Fibroblast of lung (primary cell): ENCODE data around the gene POTEJ. TPM values are rescaled to one million over a fixed set of nuclear protein-coding genes. Genes with fewer than 3 reads are reported as not detected.
"Not testable (repeated sequence)": the region's sequence is repeated elsewhere in the genome, so short reads cannot be mapped to it uniquely, and the experiment has no call there.

Source experiments
- DNase-seq, 2 donors: peaks; one replicate each; pipeline versions ENCODE4 v3.0.0 to v3.0.0-alpha.2; 2010; ENCODE audit warnings: low read depth in 2 of 2
- H2AFZ ChIP-seq: 2 replicates; pipeline ENCODE4 v1.5.1; 2012; ENCODE audit warnings: low read length, control low read depth, inconsistent platforms
- H3K27ac ChIP-seq: 2 replicates; pipeline ENCODE4 v1.5.1; 2011; ENCODE audit warnings: low read length, control low read depth; ENCODE audit not compliant: insufficient read depth
- H3K27me3 ChIP-seq: 2 replicates; pipeline ENCODE4 v1.5.1; 2011; ENCODE audit warnings: mild to moderate bottlenecking, low read length; ENCODE audit not compliant: control insufficient read depth, insufficient read depth
- H3K36me3 ChIP-seq: 2 replicates; pipeline ENCODE4 v1.5.1; 2011; ENCODE audit warnings: low read length; ENCODE audit not compliant: control insufficient read depth, insufficient read depth
- H3K4me1 ChIP-seq: 2 replicates; pipeline ENCODE4 v1.5.1; 2011; ENCODE audit warnings: low read length; ENCODE audit not compliant: control insufficient read depth, insufficient read depth; ENCODE audit errors: extremely low read depth
- H3K4me2 ChIP-seq: 2 replicates; pipeline ENCODE4 v1.5.1; 2011; ENCODE audit warnings: low read length, control low read depth; ENCODE audit not compliant: insufficient read depth; ENCODE audit errors: extremely low read depth
- H3K4me3 ChIP-seq, 4 experiments: fragments of 200-600 bp in 1 of 4; sonication (generic) in 1 of 4; replicated peaks in 1 of 4; 2 replicates each; pipeline ENCODE4 v1.5.1; 2011 to 2016; ENCODE audit warnings: low read length in 4 of 4, low read depth in 3 of 4, mild to moderate bottlenecking in 3 of 4, control low read depth in 2 of 4, inconsistent platforms in 1 of 4, mixed read lengths in 1 of 4; ENCODE audit not compliant: insufficient read depth in 1 of 4; ENCODE audit errors: control extremely low read depth in 1 of 4
- H3K79me2 ChIP-seq: 2 replicates; pipeline ENCODE4 v1.5.1; 2012; ENCODE audit warnings: mild to moderate bottlenecking, low read length, inconsistent platforms; ENCODE audit not compliant: control insufficient read depth, insufficient read depth
- H3K9ac ChIP-seq: 2 replicates; pipeline ENCODE4 v1.5.1; 2011; ENCODE audit warnings: mild to moderate bottlenecking, low read length, control low read depth; ENCODE audit not compliant: insufficient read depth
- H3K9me3 ChIP-seq: 2 replicates; pipeline ENCODE4 v1.5.1; 2012; ENCODE audit warnings: low read depth, low read length; ENCODE audit not compliant: control insufficient read depth, insufficient read depth
- H4K20me1 ChIP-seq: 2 replicates; pipeline ENCODE4 v1.5.1; 2011; ENCODE audit warnings: low read length; ENCODE audit not compliant: control insufficient read depth, insufficient read depth; ENCODE audit errors: extremely low read depth
- polyA plus RNA-seq, 2 donors: library from polyadenylated mRNA; depleted of rRNA in 1 of 2; stranded (reverse) in 1 of 2; unstranded in 1 of 2; fragments of >200 nt; gene quantifications; 2 replicates each; pipeline ENCODE4 v1.2.1, GENCODE V29; 2011 to 2012; ENCODE audit warnings: missing spikeins in 1 of 2
- total RNA-seq: library from RNA; depleted of rRNA; stranded (reverse); fragments of >200 nt; gene quantifications from 2 replicates; pipeline ENCODE4 v1.2.1, GENCODE V29; 2014

POTEJ gene
- total and polyA plus RNA-seq, 2 donors (not counting 1 experiment from before 2014, with no cell fraction given) = not detected

DNA sequence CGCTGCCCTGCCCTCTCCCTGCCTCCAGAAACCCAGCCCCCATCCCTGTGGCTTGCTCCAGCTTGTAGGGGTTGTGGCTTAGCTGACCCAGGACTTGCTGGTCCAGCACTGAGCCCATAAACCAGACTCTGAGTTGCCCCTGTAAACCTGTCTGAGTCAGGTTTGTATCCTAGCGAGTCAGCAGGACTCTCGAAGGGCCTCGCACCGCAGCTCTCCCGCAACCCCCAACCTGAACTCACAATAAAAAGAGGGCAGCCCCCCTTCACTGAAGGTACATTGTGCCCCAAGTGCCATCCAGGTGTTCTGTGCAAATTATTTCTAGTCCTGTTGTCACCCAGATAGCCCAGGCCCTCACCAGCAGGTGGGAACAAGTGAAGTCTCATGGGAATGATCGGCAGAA, 29.7 kb upstream of the POTEJ start:
- H3K27me3 ChIP-seq, H3K9me3 ChIP-seq, DNase-seq, H2AFZ ChIP-seq, H3K9ac ChIP-seq, H3K4me1 ChIP-seq, H3K27ac ChIP-seq, H3K79me2 ChIP-seq, H3K4me3 ChIP-seq, H3K4me2 ChIP-seq, H3K36me3 ChIP-seq, H4K20me1 ChIP-seq: not testable (repeated sequence)

DNA sequence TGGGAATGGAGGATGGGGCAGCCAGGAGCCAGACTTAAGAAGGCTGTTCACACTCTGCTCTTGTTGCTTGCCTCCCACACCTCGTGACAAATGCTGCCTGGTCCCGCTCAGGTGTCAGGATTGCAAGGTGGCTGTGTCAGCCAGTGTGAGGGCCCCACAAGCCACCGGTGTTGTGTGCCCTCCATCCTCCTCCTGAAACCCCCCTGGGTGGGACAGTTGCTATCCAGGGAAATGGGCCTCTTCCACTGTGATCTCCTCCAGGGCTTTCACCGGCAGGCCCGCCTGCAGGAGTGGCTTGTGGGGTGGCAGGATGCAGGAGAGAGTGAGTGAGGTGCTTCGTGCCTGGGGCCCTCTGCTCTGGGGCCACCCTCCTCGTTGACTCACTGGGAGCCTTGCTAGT, 28.3 kb upstream of the POTEJ start:
- not testable (repeated sequence) for H3K9ac ChIP-seq, H3K36me3 ChIP-seq, H3K4me2 ChIP-seq, H4K20me1 ChIP-seq, H2AFZ ChIP-seq, H3K27ac ChIP-seq, H3K79me2 ChIP-seq, H3K9me3 ChIP-seq, H3K27me3 ChIP-seq, H3K4me1 ChIP-seq, H3K4me3 ChIP-seq, DNase-seq

DNA sequence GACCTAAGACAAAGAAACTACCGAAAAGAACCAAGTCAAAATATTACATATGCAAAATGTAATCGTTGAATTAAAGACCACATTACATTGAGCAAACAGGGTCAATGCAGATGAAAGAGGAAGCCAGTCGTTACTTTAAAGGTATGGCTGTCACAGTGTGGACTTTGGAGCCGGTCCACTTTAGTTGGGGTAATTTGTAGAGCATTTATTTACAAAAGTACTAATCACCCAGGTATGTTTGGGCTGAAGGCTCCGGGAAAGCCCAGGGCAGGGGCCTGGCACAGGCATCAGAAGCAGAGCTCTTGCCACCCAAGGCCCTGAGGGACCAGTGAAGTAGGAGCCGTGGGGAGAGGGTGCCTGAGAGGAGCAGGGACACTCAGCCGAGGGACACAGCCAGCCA, 27.7 kb upstream of the POTEJ start:
- not testable (repeated sequence) for H3K27me3 ChIP-seq, H2AFZ ChIP-seq, H3K9me3 ChIP-seq, H4K20me1 ChIP-seq, H3K4me1 ChIP-seq, H3K36me3 ChIP-seq, H3K4me2 ChIP-seq, H3K79me2 ChIP-seq, H3K4me3 ChIP-seq, H3K9ac ChIP-seq, H3K27ac ChIP-seq, DNase-seq

DNA sequence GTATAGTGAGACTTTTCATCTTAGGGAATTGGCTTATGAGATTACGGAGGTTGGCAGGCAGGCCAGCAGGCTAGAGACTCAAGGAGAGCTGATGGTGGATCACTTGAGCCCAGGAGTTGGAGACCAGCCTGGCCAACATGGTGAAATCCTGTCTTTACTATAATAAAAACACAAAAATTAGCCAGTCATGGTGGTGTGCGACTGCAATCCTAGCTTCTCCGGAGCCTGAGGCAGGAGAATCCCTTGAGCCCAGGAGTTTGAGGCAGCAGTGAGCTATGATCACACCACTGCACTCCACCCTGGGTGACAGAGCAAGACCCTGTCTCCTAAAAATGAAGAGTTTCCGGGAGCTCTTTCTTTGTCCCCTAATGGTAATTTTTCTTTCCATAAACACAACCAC, 26.5 kb upstream of the POTEJ start:
- H3K79me2 ChIP-seq, H3K9ac ChIP-seq, H2AFZ ChIP-seq, H3K4me3 ChIP-seq, H3K27me3 ChIP-seq, H4K20me1 ChIP-seq, H3K4me2 ChIP-seq, DNase-seq, H3K27ac ChIP-seq, H3K4me1 ChIP-seq, H3K9me3 ChIP-seq, H3K36me3 ChIP-seq: not testable (repeated sequence)

DNA sequence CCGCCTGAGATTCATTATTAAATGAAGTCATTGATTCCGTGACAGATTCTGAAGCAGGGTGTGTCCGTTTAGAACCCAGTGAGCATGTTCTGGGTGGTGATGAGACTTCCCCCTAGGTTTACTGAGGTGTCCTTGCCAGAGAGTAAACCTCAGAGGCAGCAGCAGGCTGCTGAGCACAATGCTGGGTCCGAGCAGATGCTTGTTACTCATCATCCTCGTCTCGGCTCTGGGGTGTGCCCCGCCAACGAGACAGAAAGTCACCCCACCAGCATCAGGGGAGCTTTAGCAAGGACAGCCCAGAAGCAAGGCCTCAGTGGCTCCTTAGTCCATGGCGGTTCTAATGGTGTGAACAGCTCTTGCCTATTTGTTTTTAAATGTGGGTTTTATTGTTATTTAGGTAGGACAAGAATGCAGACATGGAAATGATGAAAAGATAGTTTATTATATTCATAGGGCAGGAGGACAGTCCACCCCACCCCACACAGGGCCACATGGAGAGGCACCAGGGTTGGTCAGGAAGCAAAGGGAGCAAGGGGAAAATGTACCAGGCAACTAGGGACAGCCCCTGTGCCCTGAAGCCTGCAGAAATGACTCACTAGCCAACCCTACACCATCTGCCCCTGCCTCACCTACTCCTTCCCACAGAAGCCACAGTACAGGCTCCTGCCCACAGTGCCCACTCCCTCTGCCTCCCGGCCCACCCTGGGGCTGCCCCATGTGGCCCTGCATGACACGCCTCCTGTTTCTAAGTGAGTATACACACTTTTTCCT, 22.4 kb upstream of the POTEJ start:
- H3K4me3 ChIP-seq, H3K36me3 ChIP-seq, H3K27ac ChIP-seq, H3K9me3 ChIP-seq, DNase-seq, H3K79me2 ChIP-seq, H3K4me2 ChIP-seq, H3K27me3 ChIP-seq, H3K4me1 ChIP-seq, H3K9ac ChIP-seq, H2AFZ ChIP-seq, H4K20me1 ChIP-seq: not testable (repeated sequence)

DNA sequence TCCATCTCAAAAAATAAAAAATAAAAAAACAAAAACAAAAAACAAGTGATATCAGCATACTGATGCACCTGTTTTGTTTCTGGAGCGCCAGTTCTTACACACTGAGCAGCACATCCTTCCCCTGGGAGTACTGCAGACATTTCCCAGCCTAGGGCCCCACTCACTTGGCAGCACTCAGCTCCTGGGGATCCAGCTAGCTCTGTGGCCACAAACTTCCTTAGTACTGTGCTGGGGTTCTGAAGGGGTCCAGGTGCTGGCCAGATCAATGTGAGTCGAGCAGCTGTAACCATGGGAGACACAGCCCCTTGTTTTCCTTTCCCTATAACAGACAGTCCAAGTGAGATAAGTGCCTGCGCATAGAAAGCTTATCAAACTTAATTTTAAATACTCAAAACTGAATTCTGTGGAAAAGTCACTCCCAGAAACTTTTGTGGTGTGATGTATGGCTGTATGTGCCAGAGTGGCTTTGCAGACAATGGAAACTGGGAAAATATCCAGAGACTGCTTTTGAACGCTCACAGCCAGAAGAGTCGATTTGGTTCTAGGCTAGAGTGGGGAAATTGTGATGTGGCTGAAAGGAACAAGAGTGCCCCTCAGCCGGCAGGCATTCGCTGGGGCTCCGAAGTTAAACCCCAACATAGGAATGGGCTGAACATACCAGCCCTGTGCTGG, 20.9 kb upstream of the POTEJ start:
- H4K20me1 ChIP-seq, H3K27me3 ChIP-seq, DNase-seq, H3K79me2 ChIP-seq, H3K9me3 ChIP-seq, H3K4me1 ChIP-seq, H3K4me2 ChIP-seq, H3K9ac ChIP-seq, H3K4me3 ChIP-seq, H3K36me3 ChIP-seq, H2AFZ ChIP-seq, H3K27ac ChIP-seq: not testable (repeated sequence)
